ENCODE measurements around the gene RPL10A.

GRCh38 chr6:35429463-35429862, 38.7 kb upstream of the RPL10A start:
- TF ChIP-seq, protein P1, sequence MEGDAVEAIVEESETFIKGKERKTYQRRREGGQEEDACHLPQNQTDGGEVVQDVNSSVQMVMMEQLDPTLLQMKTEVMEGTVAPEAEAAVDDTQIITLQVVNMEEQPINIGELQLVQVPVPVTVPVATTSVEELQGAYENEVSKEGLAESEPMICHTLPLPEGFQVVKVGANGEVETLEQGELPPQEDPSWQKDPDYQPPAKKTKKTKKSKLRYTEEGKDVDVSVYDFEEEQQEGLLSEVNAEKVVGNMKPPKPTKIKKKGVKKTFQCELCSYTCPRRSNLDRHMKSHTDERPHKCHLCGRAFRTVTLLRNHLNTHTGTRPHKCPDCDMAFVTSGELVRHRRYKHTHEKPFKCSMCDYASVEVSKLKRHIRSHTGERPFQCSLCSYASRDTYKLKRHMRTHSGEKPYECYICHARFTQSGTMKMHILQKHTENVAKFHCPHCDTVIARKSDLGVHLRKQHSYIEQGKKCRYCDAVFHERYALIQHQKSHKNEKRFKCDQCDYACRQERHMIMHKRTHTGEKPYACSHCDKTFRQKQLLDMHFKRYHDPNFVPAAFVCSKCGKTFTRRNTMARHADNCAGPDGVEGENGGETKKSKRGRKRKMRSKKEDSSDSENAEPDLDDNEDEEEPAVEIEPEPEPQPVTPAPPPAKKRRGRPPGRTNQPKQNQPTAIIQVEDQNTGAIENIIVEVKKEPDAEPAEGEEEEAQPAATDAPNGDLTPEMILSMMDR (IDR thresholded peaks at IDR 0.05) = no peak
- no peak for TF ChIP-seq POLR2A (IDR thresholded peaks at IDR 0.05)
